GM19463 (cell line): ENCODE data around the gene LRFN2.

Experiments used
- ATAC-seq: cut with Tn5 transposase; IDR thresholded peaks from one replicate; pipeline ENCODE4 v1.9.1; 2021; ENCODE audit warnings: mild to moderate bottlenecking, moderate library complexity; ENCODE audit not compliant: unreplicated experiment

Gene LRFN2

GRCh38 chr6:40408786-40409542 is 178.2 kb downstream of the LRFN2 start:
- ATAC-seq: no peak

- no peak for ATAC-seq
Observed at GRCh38 chr6:40407239-40407638, 179.9 kb downstream of the LRFN2 start.

- ATAC-seq: no peak
Observed at GRCh38 chr6:40406175-40406574, 181.0 kb downstream of the LRFN2 start.

- no peak for ATAC-seq
Observed at GRCh38 chr6:40400738-40401137, 186.4 kb downstream of the LRFN2 start.

- no peak for ATAC-seq
Observed at GRCh38 chr6:40399888-40400457, 187.2 kb downstream of the LRFN2 start.

GRCh38 chr6:40398810-40399477 is 188.2 kb downstream of the LRFN2 start:
- ATAC-seq: no peak

- no peak for ATAC-seq
Observed at GRCh38 chr6:40398034-40398691, 189.0 kb downstream of the LRFN2 start.

GRCh38 chr6:40397287-40398033 is 189.7 kb downstream of the LRFN2 start:
- ATAC-seq: no peak

- no peak for ATAC-seq
Observed at GRCh38 chr6:40395698-40396076, 191.5 kb downstream of the LRFN2 start.

GRCh38 chr6:40395066-40395697 is 192.0 kb downstream of the LRFN2 start:
- ATAC-seq: no peak

GRCh38 chr6:40394381-40394780 is 192.8 kb downstream of the LRFN2 start:
- ATAC-seq: no peak

GRCh38 chr6:40393641-40394040 is 193.5 kb downstream of the LRFN2 start:
- no peak for ATAC-seq

GRCh38 chr6:40392589-40392988 is 194.6 kb downstream of the LRFN2 start:
- ATAC-seq: no peak

- no peak for ATAC-seq
Observed at GRCh38 chr6:40391851-40392517, 195.2 kb downstream of the LRFN2 start.

GRCh38 chr6:40391086-40391485 is 196.1 kb downstream of the LRFN2 start:
- ATAC-seq: no peak

- ATAC-seq: no peak
Observed at GRCh38 chr6:40390144-40390800, 196.9 kb downstream of the LRFN2 start.

GRCh38 chr6:40389254-40389653 is 197.9 kb downstream of the LRFN2 start:
- no peak for ATAC-seq

- ATAC-seq: no peak
Observed at GRCh38 chr6:40387871-40388264, 199.3 kb downstream of the LRFN2 start.

- no peak for ATAC-seq
Observed at GRCh38 chr6:40387127-40387870, 199.9 kb downstream of the LRFN2 start.
